ENCODE measurements around the gene IL6ST.
"Not testable (repeated sequence)": the region's sequence is repeated elsewhere in the genome, so short reads cannot be mapped to it uniquely, and the experiment has no call there.

Gene IL6ST

GRCh38 chr5:56004874-56005273 is 10.1 kb upstream of the IL6ST start:
- no peak for DNase-seq (ENCODE audit: low read depth in 2 of 2)

DNA sequence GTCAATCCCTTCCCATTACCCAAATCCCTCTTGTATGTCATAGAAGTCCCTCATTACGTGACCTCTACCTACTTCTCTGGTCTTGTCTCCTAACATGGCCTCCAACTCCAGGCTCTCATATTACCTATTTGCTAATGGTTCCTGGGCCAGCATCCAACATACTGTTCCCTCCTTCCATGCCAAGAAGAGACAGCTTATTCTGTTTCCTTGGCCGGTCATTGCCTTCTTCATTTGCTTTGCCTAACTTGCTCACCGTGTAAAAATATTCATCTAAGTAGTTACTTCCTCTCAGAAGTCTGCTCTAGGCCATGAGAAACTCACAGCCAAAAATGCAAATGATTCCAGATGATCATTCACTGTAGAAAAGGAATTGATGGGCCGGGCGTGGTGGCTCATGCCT is 8.9 kb upstream of the IL6ST start:
- no peak for DNase-seq (ENCODE audit: low read depth in 2 of 2)

- no peak for DNase-seq (ENCODE audit: low read depth in 2 of 2)
Measured at GRCh38 chr5:56003179-56003578, 8.4 kb upstream of the IL6ST start.

- DNase-seq (ENCODE audit: low read depth in 2 of 2): no peak
Measured at GRCh38 chr5:56002303-56002702, 7.5 kb upstream of the IL6ST start.

DNA sequence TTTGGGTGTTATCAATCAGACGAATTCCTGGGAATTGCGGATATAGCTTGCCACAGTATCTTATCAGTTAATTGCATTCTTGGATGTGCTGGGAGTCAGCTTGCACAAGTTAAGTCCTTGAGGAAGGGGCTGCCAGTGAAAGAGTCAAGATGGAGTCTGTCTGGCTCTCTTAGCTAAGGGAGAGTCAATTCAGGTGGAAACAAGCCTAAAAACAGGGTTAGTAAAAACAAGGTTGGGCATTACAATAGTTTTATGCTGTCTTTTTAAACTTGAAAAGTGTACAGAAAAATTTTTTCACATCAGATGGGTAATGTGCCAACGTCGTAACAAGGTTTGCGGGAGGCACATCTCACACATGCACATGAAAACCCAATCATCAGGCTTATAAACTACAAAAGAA is 5.5 kb upstream of the IL6ST start:
- DNase-seq (ENCODE audit: low read depth in 2 of 2): not testable (repeated sequence)

GRCh38 chr5:55998966-55999365 is 4.2 kb upstream of the IL6ST start:
- no peak for DNase-seq (ENCODE audit: low read depth in 2 of 2)

DNA sequence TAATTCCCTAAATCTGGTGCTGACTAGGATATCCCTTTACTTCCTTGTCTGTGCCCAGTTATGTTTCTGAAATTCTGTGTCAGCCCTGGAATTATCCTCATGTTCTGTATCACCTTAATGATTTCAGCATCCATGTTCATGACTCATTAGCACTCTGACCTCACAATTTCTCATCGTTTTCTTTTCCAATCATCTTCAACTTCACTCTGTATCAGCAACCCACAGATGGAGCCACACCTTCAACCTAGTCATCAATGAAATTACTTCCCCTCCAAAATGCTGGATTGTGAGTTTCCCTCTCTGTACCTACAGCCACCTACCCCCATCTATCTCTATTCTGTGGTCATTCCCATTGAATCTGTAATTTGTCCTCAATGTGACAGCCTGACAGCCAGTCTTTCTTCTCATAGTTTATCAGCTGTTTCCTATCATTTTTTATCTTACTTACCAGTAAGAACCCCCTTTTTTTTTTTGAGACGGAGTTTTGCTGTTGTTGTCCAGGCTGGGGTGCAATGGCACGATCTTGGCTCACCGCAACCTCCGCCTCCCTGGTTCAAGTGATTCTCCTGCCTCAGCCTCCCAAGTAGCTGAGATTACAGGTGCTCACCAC is 3.1 kb upstream of the IL6ST start:
- no peak for DNase-seq (ENCODE audit: low read depth in 2 of 2)

DNA sequence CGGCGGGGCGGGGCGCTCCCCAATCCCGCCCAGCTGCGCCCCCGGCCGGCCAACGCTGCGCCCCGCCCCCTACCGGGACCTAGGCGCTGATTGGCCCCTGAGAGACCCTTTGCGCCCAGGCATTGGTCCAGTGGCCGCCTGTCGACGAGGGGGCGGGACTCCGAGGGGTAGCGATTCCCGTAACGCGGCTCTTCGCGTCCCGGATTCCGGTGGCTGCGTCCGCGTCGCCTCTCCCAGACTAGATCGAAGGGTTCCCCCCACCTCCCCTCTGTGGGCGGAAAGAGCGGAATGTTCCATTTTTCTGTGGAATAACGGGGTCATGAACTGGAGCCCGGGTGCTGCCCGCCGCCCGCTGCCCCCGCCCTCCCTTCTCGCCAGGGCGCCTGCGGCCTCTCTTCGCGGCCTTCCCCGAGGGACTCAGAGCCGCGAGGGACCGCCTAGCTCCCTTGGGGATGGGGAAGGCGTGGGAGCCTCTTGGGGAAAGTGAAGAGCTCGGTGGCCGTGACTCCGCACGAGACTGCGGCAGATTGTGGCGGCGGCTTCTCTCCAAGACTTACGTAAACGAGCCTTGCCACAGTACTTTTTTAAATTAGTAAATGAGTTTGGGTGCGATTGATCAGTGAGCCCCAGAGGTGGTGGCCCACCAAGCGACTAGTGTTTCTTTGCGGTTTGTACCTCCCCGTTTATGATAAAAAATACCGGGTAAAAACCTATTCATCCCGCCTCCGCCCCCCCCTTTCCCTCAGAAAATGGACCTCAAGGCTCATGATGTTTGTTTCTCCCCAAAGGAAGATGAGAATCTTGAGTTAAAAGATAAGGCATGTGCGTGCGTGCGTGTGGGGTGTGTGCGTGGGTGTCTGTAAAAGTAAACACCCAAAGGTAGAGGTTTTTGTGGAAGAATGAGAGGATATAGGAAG is 493 bp upstream of the IL6ST start:
- peak; percentile 91 to 95 for DNase-seq (ENCODE audit: low read depth in 2 of 2)

DNA sequence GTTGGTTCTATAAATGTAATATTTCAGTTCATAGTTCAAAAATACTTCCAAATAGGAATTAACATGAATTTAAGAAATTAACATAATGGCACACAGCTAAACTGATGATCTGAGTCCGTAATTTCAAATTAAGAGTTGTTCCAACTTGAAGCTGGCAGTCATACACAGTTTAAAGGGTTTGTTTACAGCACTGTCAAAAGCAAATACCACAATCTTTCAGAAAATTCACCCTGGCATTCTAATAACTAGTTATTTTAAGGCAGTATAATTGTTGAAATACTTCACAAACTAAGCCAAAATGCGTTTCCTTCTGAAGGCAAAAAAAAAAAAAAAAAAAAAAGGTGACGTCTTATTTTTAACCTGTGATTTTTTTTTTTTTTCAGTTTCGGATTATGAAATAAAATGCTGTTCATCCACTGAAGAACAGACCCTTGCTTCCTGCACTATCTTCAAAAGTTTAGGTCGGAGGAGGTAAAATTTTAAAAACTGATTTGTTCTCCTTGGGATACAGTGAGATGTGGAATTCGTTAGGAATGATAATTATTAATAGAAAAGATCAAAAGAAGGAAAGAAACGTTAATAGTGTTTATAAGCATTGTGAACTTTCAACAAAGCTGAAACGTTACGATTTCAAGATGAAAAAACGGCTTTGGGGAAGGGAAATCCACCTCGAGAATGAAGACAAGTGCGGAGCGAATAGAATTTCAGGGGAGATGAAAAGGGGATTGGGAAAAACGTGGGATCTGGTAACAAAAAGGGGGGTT is 850 bp downstream of the IL6ST start:
- DNase-seq (ENCODE audit: low read depth in 2 of 2): no peak

DNA sequence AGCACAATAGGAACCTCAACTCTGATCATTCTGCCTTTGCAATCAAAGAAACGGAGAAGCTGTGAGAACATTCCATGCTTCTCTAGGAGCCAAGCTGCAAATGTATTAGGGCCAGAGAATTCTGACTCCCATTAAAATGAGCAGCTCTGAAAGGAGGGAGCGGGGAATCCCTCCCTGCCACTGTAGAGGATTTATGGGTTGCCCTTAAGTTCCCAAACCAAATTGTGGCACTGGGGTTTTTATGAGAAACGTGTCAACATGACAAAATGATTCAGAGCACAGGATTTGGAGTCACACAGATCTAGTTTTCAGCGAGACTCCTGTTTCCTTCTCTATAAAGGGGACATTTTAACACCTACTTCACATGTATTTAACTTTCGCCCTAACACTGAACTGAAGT is 1.8 kb downstream of the IL6ST start:
- no peak for DNase-seq (ENCODE audit: low read depth in 2 of 2)

- no peak for DNase-seq (ENCODE audit: low read depth in 2 of 2)
Measured at GRCh38 chr5:55991768-55992486, 2.8 kb downstream of the IL6ST start.

DNA sequence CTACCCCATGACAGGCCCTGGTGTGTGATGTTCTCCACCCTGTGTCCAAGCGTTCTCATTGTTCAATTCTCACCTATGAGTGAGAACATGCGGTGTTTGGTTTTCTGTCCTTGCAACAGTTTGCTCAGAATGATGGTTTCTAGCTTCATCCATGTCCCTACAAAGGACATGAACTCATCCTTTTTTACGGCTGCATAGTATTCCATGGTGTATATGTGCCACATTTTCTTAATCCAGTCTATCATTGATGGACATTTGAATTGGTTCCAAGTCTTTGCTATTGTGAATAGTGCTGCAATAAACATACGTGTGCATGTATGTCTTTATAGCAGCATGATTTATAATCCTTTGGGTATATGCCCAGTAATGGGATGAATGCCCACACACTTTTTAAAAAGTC is 3.9 kb downstream of the IL6ST start:
- DNase-seq (ENCODE audit: low read depth in 2 of 2): not testable (repeated sequence)

DNA sequence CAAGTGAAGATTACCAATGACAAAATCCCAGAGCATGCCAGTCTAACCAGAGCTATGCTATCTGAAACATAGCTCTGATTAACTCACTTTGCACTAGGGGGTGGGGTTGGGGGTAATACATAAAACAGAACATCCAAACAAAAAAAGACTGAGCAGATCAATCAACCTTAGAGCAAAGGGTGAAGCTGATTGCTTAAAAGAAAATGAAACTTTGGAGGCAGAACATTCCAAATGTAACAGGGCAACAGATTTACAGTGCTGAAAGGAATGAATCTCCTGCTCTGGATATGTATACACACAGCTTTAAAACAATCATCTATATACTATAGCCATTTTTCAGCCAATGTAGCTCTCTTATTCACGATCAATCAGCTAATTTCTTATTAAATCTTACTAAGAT is 4.9 kb downstream of the IL6ST start:
- no peak for DNase-seq (ENCODE audit: low read depth in 2 of 2)

DNA sequence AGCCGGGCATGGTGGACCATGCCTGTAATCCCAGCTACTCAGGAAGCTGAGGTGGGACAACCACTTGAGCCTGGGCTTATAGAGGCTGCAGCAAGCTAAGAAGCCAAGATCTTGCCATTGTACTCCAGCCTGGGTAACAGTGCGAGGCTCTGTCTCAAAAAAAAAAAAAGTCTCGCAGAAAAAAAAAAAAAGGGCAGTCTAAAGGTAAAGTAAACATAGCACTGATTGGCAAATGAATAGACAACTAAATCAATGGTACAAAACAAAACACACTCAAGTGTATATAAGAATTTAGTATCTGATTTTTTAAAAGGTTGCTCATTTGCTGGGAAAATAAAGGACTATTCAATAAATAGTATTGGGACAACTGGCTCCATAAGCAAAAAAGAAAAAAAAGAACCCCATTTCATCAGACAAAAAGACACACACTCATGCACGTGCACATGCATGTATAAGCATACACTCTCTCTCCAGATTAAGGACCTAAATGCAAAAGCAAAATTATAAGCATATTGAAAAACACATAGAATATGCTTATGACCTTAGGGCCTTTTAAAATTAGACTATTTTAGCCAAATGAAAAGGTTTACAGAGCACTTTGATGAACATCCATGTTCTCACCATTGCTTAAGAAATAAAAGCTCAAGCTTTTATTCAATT is 5.7 kb downstream of the IL6ST start:
- DNase-seq (ENCODE audit: low read depth in 2 of 2): no peak

DNA sequence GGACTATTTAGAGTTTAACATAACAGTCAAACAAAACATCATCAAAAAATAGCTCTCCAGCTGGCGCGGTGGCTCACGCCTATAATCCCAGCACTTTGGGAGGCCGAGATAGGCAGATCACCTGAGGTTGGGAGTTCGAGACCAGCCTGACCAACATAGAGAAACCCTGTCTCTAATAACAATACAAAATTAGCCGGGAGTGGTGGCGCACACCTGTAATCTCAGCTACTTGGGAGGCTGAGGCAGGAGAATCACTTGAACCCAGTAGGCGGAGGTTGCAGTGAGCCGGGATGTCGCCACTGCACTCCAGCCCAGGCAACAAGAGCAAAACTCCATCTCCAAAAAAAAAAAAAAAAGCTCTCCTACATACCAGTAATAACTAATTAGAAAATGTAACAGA is 6.3 kb downstream of the IL6ST start:
- DNase-seq (ENCODE audit: low read depth in 2 of 2): not testable (repeated sequence)

DNA sequence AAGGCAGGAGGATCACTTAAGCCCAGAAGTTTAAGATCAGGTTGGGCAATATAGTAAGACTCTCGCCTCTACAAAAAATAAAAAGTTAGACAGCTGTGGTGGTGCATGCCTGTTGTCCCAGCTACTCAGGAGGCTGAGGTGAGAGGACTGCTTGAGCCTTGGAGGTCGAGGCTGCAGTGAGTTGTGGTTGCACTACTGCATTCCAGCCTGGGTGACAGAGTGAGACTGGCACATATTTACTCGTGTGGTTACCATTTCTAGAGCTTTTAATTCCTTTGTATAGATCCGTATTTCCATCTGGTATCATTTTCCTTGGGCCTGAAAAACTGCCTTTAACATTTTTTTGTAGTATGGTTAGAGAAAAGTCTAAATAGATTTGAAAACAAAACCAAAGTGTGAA is 7.8 kb downstream of the IL6ST start:
- DNase-seq (ENCODE audit: low read depth in 2 of 2): no peak

DNA sequence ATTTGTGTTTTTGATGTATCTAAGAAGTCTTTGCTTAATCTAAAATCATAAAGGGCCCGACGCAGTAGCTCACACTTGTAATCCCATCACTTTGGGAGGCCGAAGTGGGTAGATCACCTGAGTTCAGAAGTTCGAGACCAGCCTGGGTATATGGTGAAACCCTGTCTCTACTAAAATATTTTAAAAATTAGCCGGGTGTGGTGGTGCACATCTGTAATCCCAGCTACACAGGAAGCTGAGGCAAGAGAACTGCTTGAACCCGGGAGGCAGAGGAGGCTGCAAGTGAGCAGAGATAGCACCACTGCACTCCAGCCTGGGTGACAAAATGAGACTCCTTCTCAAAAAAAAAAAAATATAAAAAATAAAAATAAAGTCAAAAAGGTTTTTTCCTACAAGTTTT is 9.6 kb downstream of the IL6ST start:
- DNase-seq (ENCODE audit: low read depth in 2 of 2): no peak

DNA sequence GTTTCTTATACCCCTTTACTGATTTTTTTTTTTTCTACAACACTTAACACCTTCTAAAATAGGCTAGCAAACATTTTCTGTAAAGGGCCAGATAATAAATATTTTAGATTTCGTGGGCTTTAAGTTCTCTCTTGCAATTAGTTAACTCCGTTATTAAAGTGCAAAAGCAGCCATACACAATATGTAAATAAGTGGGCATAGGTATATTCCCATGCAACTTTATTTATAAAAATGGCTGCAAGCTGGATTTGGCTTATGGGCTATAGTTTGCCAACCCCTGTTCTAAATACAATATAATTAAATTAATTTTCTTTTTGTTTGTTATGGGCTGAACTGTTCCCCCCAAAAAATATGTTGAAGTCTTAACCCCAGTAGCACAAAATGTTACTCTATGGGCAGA is 10.8 kb downstream of the IL6ST start:
- DNase-seq (ENCODE audit: low read depth in 2 of 2): no peak

- no peak for DNase-seq (ENCODE audit: low read depth in 2 of 2)
Measured at GRCh38 chr5:55982957-55983381, 11.8 kb downstream of the IL6ST start.

- no peak for DNase-seq (ENCODE audit: low read depth in 2 of 2)
Measured at GRCh38 chr5:55973296-55973695, 21.5 kb downstream of the IL6ST start.

DNA sequence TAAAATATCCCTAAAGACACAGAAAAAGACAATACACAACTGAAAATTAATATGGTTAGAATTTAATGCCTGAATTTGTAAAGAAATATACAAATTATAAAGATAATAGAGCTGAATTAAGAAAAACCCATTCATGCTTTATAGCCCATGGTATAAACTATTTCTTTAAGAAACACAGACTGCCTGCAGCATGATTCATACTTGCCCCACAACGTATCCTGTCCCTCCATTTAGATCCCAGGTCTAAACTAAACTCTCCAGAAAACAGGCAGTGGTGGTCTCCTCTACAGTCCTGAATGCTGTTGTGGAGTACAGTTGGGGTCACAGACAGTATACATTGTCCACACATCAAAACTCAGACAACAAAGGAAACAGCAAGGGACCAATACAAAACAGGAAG is 24.8 kb downstream of the IL6ST start:
- DNase-seq (ENCODE audit: low read depth in 2 of 2): no peak

Measured in stimulated activated CD4-positive, alpha-beta T cell treated with anti-CD3 and anti-CD28 coated beads, Interleukin-1b, Interleukin-23, amount 100 ng/mL, for 1 hour (primary cell).